Transverse colon (tissue), 3 donors: ENCODE results near the gene FRAS1.

ENCODE experiments used
- POLR2A ChIP-seq: fragments of 450-650 bp; IDR thresholded peaks from one replicate; pipeline ENCODE4 v1.6.1; 2016; ENCODE audit warnings: antibody characterized with exemption, mild to moderate bottlenecking, moderate library complexity
- TF ChIP-seq, protein P1 (sequence below), 5 experiments: fragments of 200-600 bp in 3 of 5; fragments of 450-650 bp in 2 of 5; sonication (generic) in 3 of 5; IDR thresholded peaks; 1 replicate in 2 of 5; 2 replicates in 3 of 5; pipeline ENCODE4 v1.5.1; 2016 to 2017; ENCODE audit warnings: antibody characterized with exemption in 5 of 5, inconsistent platforms in 3 of 5, mild to moderate bottlenecking in 2 of 5, moderate library complexity in 1 of 5

DNA sequence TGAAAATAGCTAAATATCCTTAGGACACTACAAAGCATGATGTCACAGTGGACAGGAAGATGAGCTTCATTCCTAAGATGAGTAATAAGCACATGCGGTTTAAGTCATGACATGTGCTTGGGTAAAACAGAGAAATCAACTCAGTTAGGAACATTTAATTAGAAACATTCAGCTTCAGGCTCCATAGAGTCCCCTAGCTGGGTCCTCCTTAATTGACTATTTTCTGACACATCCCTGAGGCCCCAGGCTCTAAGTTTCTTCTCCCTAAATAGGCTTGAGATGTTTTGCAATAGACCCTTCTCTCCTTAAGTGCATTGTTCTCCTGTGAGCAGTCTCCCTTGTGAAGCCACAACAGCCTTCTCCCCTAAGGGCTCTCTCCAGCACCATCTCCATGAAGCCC, 424.1 kb downstream of the FRAS1 start:
- TF ChIP-seq, protein P1, sequence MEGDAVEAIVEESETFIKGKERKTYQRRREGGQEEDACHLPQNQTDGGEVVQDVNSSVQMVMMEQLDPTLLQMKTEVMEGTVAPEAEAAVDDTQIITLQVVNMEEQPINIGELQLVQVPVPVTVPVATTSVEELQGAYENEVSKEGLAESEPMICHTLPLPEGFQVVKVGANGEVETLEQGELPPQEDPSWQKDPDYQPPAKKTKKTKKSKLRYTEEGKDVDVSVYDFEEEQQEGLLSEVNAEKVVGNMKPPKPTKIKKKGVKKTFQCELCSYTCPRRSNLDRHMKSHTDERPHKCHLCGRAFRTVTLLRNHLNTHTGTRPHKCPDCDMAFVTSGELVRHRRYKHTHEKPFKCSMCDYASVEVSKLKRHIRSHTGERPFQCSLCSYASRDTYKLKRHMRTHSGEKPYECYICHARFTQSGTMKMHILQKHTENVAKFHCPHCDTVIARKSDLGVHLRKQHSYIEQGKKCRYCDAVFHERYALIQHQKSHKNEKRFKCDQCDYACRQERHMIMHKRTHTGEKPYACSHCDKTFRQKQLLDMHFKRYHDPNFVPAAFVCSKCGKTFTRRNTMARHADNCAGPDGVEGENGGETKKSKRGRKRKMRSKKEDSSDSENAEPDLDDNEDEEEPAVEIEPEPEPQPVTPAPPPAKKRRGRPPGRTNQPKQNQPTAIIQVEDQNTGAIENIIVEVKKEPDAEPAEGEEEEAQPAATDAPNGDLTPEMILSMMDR (IDR thresholded peaks at IDR 0.05), result no peak
- TF ChIP-seq POLR2A, result no peak
